Pons (tissue), 1 donor: ENCODE measurements around the gene VENTX.

Experiments
- DNase-seq: peaks from one replicate; pipeline ENCODE4 v3.0.0-alpha.2; 2016; ENCODE audit warnings: low spot score

VENTX gene

GRCh38 chr10:133237588-133238465, at the start of gene VENTX:
Gene VENTX (plus strand): TSS chr10:133237855. CDS start chr10:133237915, 60 bp downstream.
- DNase-seq, result no peak

GRCh38 chr10:133187906-133188681, 49.6 kb upstream of the VENTX start:
- DNase-seq, result no peak

- DNase-seq, result no peak
Measured at GRCh38 chr10:133189256-133189655, 48.4 kb upstream of the VENTX start.

- DNase-seq, result no peak
Measured at GRCh38 chr10:133189726-133190125, 47.9 kb upstream of the VENTX start.

- DNase-seq, result no peak
Measured at GRCh38 chr10:133190225-133190624, 47.4 kb upstream of the VENTX start.

- DNase-seq, result no peak
Measured at GRCh38 chr10:133191651-133192050, 46.0 kb upstream of the VENTX start.

- no peak for DNase-seq
Measured at GRCh38 chr10:133194151-133194550, 43.5 kb upstream of the VENTX start.

- DNase-seq, result no peak
Measured at GRCh38 chr10:133195096-133195495, 42.6 kb upstream of the VENTX start.

- DNase-seq, result no peak
Measured at GRCh38 chr10:133195611-133196010, 42.0 kb upstream of the VENTX start.

GRCh38 chr10:133196221-133196915, 41.3 kb upstream of the VENTX start:
- no peak for DNase-seq

- no peak for DNase-seq
Measured at GRCh38 chr10:133196936-133197758, 40.5 kb upstream of the VENTX start.

GRCh38 chr10:133197786-133198185, 39.9 kb upstream of the VENTX start:
- DNase-seq, result no peak

- no peak for DNase-seq
Measured at GRCh38 chr10:133198206-133198605, 39.4 kb upstream of the VENTX start.

GRCh38 chr10:133198621-133199487, 38.8 kb upstream of the VENTX start:
- DNase-seq, result no peak

GRCh38 chr10:133199488-133199885, 38.2 kb upstream of the VENTX start:
- no peak for DNase-seq

GRCh38 chr10:133199992-133200611, 37.6 kb upstream of the VENTX start:
- DNase-seq, result no peak

- DNase-seq, result no peak
Measured at GRCh38 chr10:133200621-133201031, 37.0 kb upstream of the VENTX start.

GRCh38 chr10:133201151-133201947, 36.3 kb upstream of the VENTX start:
- DNase-seq, result no peak
